GM23338 (cell line): ENCODE results near the gene CCNY. TPM values are rescaled to one million over a fixed set of nuclear protein-coding genes. Genes with fewer than 3 reads are reported as not detected.

Experiments
- CREB1 ChIP-seq: fragments of 250-450 bp; sonication (Bioruptor Pico); IDR thresholded peaks from 2 replicates; pipeline ENCODE4 v1.5.0; 2020; ENCODE audit warnings: low read depth, mild to moderate bottlenecking, moderate library complexity
- CTCF ChIP-seq, 2 experiments: fragments of 200-600 bp in 1 of 2; sonication (generic) in 1 of 2; conservative IDR thresholded peaks; 2 replicates each; pipeline versions ENCODE4 v1.5.1 to v1.6.1; 2016 to 2017; ENCODE audit warnings: antibody characterized with exemption in 2 of 2, low read depth in 2 of 2, mild to moderate bottlenecking in 2 of 2, moderate library complexity in 1 of 2
- EZH2phosphoT487 ChIP-seq: fragments of 200-600 bp; sonication (generic); IDR thresholded peaks from one replicate; pipeline ENCODE4 v1.8.1; 2018; ENCODE audit warnings: antibody characterized with exemption; ENCODE audit not compliant: unreplicated experiment
- JUNB ChIP-seq: IDR thresholded peaks from one replicate; pipeline ENCODE4 v1.6.1; 2016; ENCODE audit warnings: antibody characterized with exemption; ENCODE audit not compliant: unreplicated experiment
- ZNF114 ChIP-seq: fragments of 250-450 bp; sonication (Bioruptor Pico); IDR thresholded peaks from 2 replicates; pipeline ENCODE4 v1.5.0; 2020; ENCODE audit warnings: mild to moderate bottlenecking, moderate library complexity
- ZNF462 ChIP-seq: fragments of 250-450 bp; sonication (Bioruptor Pico); IDR thresholded peaks from 2 replicates; pipeline ENCODE4 v1.5.0; 2020; ENCODE audit warnings: mild to moderate bottlenecking, moderate library complexity
- polyA plus RNA-seq: library from polyadenylated mRNA; unstranded; fragments of >200 nt; fragmentation: Nextera tagmentation; extraction: Ambion mirVana; gene quantifications from 2 replicates; pipeline ENCODE4 v1.2.1, GENCODE V29; 2016
- total RNA-seq: library from RNA; depleted of rRNA; stranded (reverse); fragments of >200 nt; shearing (Covaris generic); gene quantifications from 2 replicates; pipeline ENCODE4 v1.2.3, GENCODE V29; 2014
- TF ChIP-seq, protein P1 (sequence below): IDR thresholded peaks from 2 replicates; pipeline ENCODE4 v1.6.1; 2016; ENCODE audit warnings: antibody characterized with exemption

The CCNY gene
- total and polyA plus RNA-seq, 2 experiments from 2014 or later: 14.2 to 29.0 TPM

DNA sequence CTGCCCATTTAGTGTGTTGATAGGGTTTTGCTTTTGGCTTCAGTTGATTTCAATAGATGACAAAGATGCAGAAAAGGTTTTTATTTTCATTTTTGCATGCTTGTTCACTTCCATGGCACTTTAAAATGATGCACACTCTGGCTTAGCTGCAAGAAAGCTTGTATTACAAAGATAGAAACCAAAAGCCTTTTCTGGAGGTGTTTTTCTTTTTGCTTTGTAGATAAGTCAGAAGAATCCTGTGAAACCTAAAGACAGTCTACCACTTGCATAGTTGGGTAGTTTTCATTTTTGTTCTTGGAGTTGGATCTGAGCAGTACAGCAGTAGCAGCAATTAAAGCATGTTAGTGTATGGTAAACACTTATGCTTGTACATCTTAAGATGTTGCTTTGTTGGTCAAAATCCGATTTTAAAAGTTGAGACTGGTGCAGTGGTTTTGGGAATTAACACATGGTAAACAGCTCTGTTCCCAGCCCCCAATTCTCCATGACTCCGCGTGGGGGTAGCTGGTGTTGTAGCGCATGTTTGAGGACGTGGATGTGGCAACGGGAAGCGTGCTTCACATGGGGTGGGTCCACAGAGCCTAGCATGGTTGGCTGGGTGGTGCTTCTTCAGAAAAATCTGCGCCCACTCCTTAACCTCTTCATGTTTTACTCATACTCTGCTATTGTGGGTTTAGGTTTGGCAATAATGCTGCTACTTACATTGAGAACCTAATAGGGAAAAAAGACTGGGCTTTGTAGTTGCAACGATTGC, 19.8 kb downstream of the CCNY start (continued):
- TF ChIP-seq ZNF462 (CRISPR knock-in tag): no peak
- no peak for TF ChIP-seq CREB1 (CRISPR knock-in tag)
- TF ChIP-seq ZNF114 (CRISPR knock-in tag): no peak
- no peak for TF ChIP-seq CTCF (conservative IDR thresholded peaks at IDR 0.05; ENCODE audit: low read depth in 2 of 2)
- TF ChIP-seq, protein P1, sequence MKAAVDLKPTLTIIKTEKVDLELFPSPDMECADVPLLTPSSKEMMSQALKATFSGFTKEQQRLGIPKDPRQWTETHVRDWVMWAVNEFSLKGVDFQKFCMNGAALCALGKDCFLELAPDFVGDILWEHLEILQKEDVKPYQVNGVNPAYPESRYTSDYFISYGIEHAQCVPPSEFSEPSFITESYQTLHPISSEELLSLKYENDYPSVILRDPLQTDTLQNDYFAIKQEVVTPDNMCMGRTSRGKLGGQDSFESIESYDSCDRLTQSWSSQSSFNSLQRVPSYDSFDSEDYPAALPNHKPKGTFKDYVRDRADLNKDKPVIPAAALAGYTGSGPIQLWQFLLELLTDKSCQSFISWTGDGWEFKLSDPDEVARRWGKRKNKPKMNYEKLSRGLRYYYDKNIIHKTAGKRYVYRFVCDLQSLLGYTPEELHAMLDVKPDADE: no peak
- no peak for TF ChIP-seq EZH2phosphoT487
- TF ChIP-seq JUNB: no peak
